Fibroblast of skin of left quadriceps (primary cell): ENCODE measurements around the gene USE1.

Source experiments
- DNase-seq, 2 experiments: peaks; one replicate each; pipeline ENCODE4 v3.0.0-alpha.2; 2013; ENCODE audit warnings: low read depth in 2 of 2

The USE1 gene

GRCh38 chr19:17205237-17206140 is 9.7 kb upstream of the USE1 start:
- no peak for DNase-seq

- DNase-seq: no peak
Observed at GRCh38 chr19:17206736-17207581, 8.2 kb upstream of the USE1 start.

GRCh38 chr19:17209126-17210036 is 5.8 kb upstream of the USE1 start:
- no peak for DNase-seq

- no peak for DNase-seq
Observed at GRCh38 chr19:17210296-17210695, 4.9 kb upstream of the USE1 start.

- no peak for DNase-seq
Observed at GRCh38 chr19:17211547-17212446, 3.4 kb upstream of the USE1 start.

GRCh38 chr19:17213334-17213733 is 1.8 kb upstream of the USE1 start:
- no peak for DNase-seq

GRCh38 chr19:17214508-17215126 is 540 bp upstream of the USE1 start:
- no peak for DNase-seq

GRCh38 chr19:17216058-17216670 is 1.0 kb downstream of the USE1 start:
- DNase-seq: no peak

- DNase-seq: no peak
Observed at GRCh38 chr19:17219286-17219685, 4.1 kb downstream of the USE1 start.

GRCh38 chr19:17220207-17220758 is 5.1 kb downstream of the USE1 start:
- DNase-seq: peak; percentile 25 to 29

GRCh38 chr19:17225053-17225452 is 9.9 kb downstream of the USE1 start:
- DNase-seq: no peak

- peak; percentile 90 to 91 for DNase-seq
Observed at GRCh38 chr19:17226002-17226933, 11.1 kb downstream of the USE1 start, which contains the start of gene OCEL1. Gene OCEL1 (plus strand): TSS chr19:17226226. CDS start chr19:17226248, 22 bp downstream.

- DNase-seq: no peak
Observed at GRCh38 chr19:17227798-17228367, 12.7 kb downstream of the USE1 start.

GRCh38 chr19:17229890-17230289 is 14.7 kb downstream of the USE1 start:
- DNase-seq: no peak

GRCh38 chr19:17232258-17232657 is 17.1 kb downstream of the USE1 start:
- DNase-seq: no peak

- DNase-seq: no peak
Observed at GRCh38 chr19:17234911-17235299, 19.7 kb downstream of the USE1 start.

- DNase-seq: no peak
Observed at GRCh38 chr19:17235300-17235970, 20.3 kb downstream of the USE1 start.
